ENCODE results near the gene CGB1. TPM values are rescaled to one million over a fixed set of nuclear protein-coding genes. Genes with fewer than 3 reads are reported as not detected.

CGB1 gene
- total and polyA plus RNA-seq, 10 of the 15 experiments (the other 5 are each of a cell fraction or from before 2014, with no cell fraction given) = not detected

DNA sequence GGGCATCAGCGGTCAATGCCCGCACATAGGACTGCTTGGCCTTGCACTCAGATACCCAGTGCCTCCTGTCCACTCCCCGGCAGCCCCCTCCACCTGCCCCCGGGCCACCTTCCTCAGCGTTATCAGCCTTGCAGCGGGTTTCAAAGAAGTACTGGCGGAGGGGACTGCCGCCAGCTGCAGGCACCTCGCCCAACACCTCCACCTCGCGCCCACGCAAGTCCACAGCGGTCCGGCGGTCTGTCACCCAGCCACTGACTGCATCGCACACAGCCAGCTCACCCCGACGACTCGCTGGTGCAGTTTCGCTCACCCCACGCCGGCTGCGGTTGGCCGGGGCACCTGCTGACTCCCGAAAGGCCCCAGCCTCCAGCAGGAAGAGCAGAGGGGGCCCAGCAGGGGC lies 24.8 kb upstream of the CGB1 start:
- no peak for FAIRE-seq
- Histone ChIP-seq H3K27me3 (replicated peaks in 1 of 2; ENCODE audit: control insufficient read depth in 2 of 2, insufficient read depth in 2 of 2, low read length in 1 of 2) (peaks cover 5 to 12% of the 10 kb centered on the region in 2 experiments; a peak in 3 of 4 replicates), H3K4me2 (ENCODE audit: control insufficient read depth, insufficient read depth) (no peak overlapping the region), H4K20me1 (ENCODE audit: control insufficient read depth, insufficient read depth) (no peaks in the 10 kb centered on the region), H3K36me3 (ENCODE audit: control insufficient read depth in 2 of 2, insufficient read depth in 2 of 2, low read length in 1 of 2) (no peaks in the 10 kb centered on the region), H3K4me3 (no peak overlapping the region), H3K79me2 (ENCODE audit: control insufficient read depth, insufficient read depth, low read length) (no peaks in the 10 kb centered on the region), H3K9me3 (replicated peaks; ENCODE audit: control insufficient read depth, insufficient read depth, low read length) (no peaks in the 10 kb centered on the region), H3K27ac (ENCODE audit: control insufficient read depth, insufficient read depth) (no peak overlapping the region), H2AFZ (ENCODE audit: control insufficient read depth, low read depth, low read length) (no peak overlapping the region), H3K4me1 (ENCODE audit: control insufficient read depth, insufficient read depth, low read length) (no peaks in the 10 kb centered on the region), H3K9ac (ENCODE audit: control insufficient read depth, insufficient read depth, low read length) (no peak overlapping the region)
- no TSS peak for BruUV-seq (replicated peaks)
- TF ChIP-seq EED (IDR thresholded peaks at IDR 0.05; ENCODE audit: low read depth) (no peak), BHLHE40 (IDR thresholded peaks at IDR 0.05; ENCODE audit: borderline replicate concordance in 1 of 2, low read depth in 2 of 2, low read length in 1 of 2) (peak in 1 of 2 experiments; percentile 67; a peak in 2 of 4 replicates), SUZ12 (IDR thresholded peaks at IDR 0.05; ENCODE audit: unreplicated experiment) (no peak), IKZF1 (conservative IDR thresholded peaks at IDR 0.05) (peak; percentile 77), GATAD2B (conservative IDR thresholded peaks at IDR 0.05; ENCODE audit: low read depth) (0 out of 2 replicates have a peak, but pooled peaks have one; percentile 45), NR2F1 (conservative IDR thresholded peaks at IDR 0.05) (peak; percentile 52)
- TF ChIP-seq, protein P1, sequence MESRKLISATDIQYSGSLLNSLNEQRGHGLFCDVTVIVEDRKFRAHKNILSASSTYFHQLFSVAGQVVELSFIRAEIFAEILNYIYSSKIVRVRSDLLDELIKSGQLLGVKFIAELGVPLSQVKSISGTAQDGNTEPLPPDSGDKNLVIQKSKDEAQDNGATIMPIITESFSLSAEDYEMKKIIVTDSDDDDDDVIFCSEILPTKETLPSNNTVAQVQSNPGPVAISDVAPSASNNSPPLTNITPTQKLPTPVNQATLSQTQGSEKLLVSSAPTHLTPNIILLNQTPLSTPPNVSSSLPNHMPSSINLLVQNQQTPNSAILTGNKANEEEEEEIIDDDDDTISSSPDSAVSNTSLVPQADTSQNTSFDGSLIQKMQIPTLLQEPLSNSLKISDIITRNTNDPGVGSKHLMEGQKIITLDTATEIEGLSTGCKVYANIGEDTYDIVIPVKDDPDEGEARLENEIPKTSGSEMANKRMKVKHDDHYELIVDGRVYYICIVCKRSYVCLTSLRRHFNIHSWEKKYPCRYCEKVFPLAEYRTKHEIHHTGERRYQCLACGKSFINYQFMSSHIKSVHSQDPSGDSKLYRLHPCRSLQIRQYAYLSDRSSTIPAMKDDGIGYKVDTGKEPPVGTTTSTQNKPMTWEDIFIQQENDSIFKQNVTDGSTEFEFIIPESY (IDR thresholded peaks at IDR 0.05) = peak; percentile 76; the same call in 1 of the 2 replicates
- ChIA-PET POLR2A (interaction anchor here (1.6 kb wide), 1 partner anchor 8 kb away, joined by 4 read pairs; no protein-coding TSS in a partner anchor), CTCF (interaction anchor here (0.6 to 2.0 kb wide), 3 partner anchors 36 to 219 kb away, joined by 3 to 7 read pairs (median 3); no protein-coding TSS in a partner anchor), RAD21 (ENCODE audit: unreplicated experiment) (no interaction called here), SMC1A (ENCODE audit: uncharacterized antibody, unreplicated experiment) (no interaction called here)
- no peak for DNase-seq (ENCODE audit: low read depth, low spot score)
- intact Hi-C loops (cut with micrococcal nuclease; ENCODE audit: unreplicated experiment) = no loop called here
- WGBS (ENCODE audit: insufficient coverage, insufficient replicate concordance, low lambda C conversion rate, missing lambda C conversion rate) = 39% methylated on average over 19 of the region's 25 CpGs
- in situ Hi-C loops (cut with MboI) = no loop called here
- peak; percentile 45 for ATAC-seq
